Upper lobe of left lung (tissue), 6 donors: ENCODE data around the gene ZNF785. TPM values are rescaled to one million over a fixed set of nuclear protein-coding genes. Genes with fewer than 3 reads are reported as not detected.

ENCODE experiments used
- ATAC-seq, 2 donors: fragments of 200-7000 bp; cut with Tn5 transposase; one replicate each; pipeline ENCODE4 v1.9.1; 2022; ENCODE audit warnings: mild to moderate bottlenecking in 2 of 2, moderate library complexity in 2 of 2; ENCODE audit not compliant: low FRiP score in 2 of 2
- DNase-seq, 2 donors: peaks; one replicate each; pipeline ENCODE4 v3.0.0-alpha.2; 2019 to 2020
- H3K27ac ChIP-seq, 4 donors: fragments of 200-600 bp; sonication (generic); one replicate each; pipeline ENCODE4 v1.5.1; 2016 to 2019
- H3K27me3 ChIP-seq, 4 donors: fragments of 200-600 bp; sonication (generic); one replicate each; pipeline ENCODE4 v1.5.1; 2017 to 2019
- H3K36me3 ChIP-seq, 4 donors: fragments of 200-600 bp; sonication (generic); one replicate each; pipeline ENCODE4 v1.5.1; 2016 to 2019
- H3K4me1 ChIP-seq, 4 donors: fragments of 200-600 bp; sonication (generic); one replicate each; pipeline ENCODE4 v1.5.1; 2018 to 2019
- H3K4me3 ChIP-seq, 4 donors: fragments of 200-600 bp; sonication (generic); one replicate each; pipeline ENCODE4 v1.5.1; 2017 to 2019; ENCODE audit warnings: mild to moderate bottlenecking in 2 of 4, moderate library complexity in 1 of 4
- H3K9me3 ChIP-seq, 4 donors: fragments of 200-600 bp; sonication (generic); one replicate each; pipeline ENCODE4 v1.5.1; 2018 to 2019
- CTCF ChIP-seq, 6 experiments: fragments of 450-650 bp in 4 of 6; fragments of 200-600 bp in 2 of 6; sonication (generic) in 2 of 6; IDR thresholded peaks; one replicate each; pipeline ENCODE4 v1.5.1; 2016 to 2019; ENCODE audit warnings: antibody characterized with exemption in 6 of 6
- EP300 ChIP-seq, 4 donors: sonication (generic); formaldehyde crosslinking; IDR thresholded peaks; one replicate each; pipeline ENCODE4 v1.5.1; 2017; ENCODE audit warnings: antibody characterized with exemption in 4 of 4, control low read depth in 2 of 4
- POLR2A ChIP-seq, 4 donors: fragments of 450-650 bp; IDR thresholded peaks; one replicate each; pipeline ENCODE4 v1.5.1; 2016 to 2017; ENCODE audit warnings: antibody characterized with exemption in 4 of 4, mild to moderate bottlenecking in 2 of 4
- POLR2AphosphoS5 ChIP-seq, 2 donors: sonication (generic); formaldehyde crosslinking; IDR thresholded peaks; one replicate each; pipeline ENCODE4 v1.5.1; 2017; ENCODE audit warnings: antibody characterized with exemption in 2 of 2
- WGBS, 2 donors: methylation state at CpG; one replicate each; pipeline ENCODE4 v1.1.5; 2017 to 2018; 5-methylcytosine and 5-hydroxymethylcytosine counted together
- total RNA-seq, 6 donors: library from RNA; depleted of rRNA in 4 of 6; stranded (reverse); fragments of >200 nt in 4 of 6; gene quantifications; one replicate each; pipeline versions ENCODE4 v1.1.0 to v1.2.1, GENCODE V29; 2016 to 2021
- donor health status: DM: no; HTN: no; CAD: no; lungs with moderate emphysema.
- donor health status: DM: no; HTN: yes; CAD: no; lungs with severe emphysema.

ZNF785 gene
- total RNA-seq, 6 donors from 2014 or later, result 7.3 to 52.4 (median 15.3) TPM

GRCh38 chr16:30603945-30604315, 18.4 kb upstream of the ZNF785 start:
- DNase-seq (no peak), ATAC-seq (no peak)
- no peak overlapping the region for H3K4me3 ChIP-seq
- peaks cover 3 to 9% (median 4%) of the 10 kb centered on the region in 4 donors for H3K4me1 ChIP-seq
- no peaks in the 10 kb centered on the region for H3K27me3 ChIP-seq
- no peaks in the 10 kb centered on the region for H3K9me3 ChIP-seq
- TF ChIP-seq POLR2AphosphoS5 (IDR thresholded peaks at IDR 0.05), result no peak
- no peak for TF ChIP-seq CTCF (IDR thresholded peaks at IDR 0.05)
- no peak for TF ChIP-seq POLR2A (IDR thresholded peaks at IDR 0.05)
- TF ChIP-seq EP300 (IDR thresholded peaks at IDR 0.05), result no peak
- H3K36me3 ChIP-seq, result peaks cover 6 to 48% (median 22%) of the 10 kb centered on the region in 4 donors
- H3K27ac ChIP-seq, result no peak overlapping the region
- 90 to 95% methylated on average over 6 to 7 of the region's 7 CpGs for WGBS, 2 donors

- Histone ChIP-seq H3K9me3 (no peaks in the 10 kb centered on the region), H3K36me3 (peaks cover 6 to 48% (median 22%) of the 10 kb centered on the region in 4 donors), H3K4me1 (peaks cover 0 to 3% (median 0%) of the 10 kb centered on the region in 4 donors), H3K4me3 (no peak overlapping the region), H3K27ac (peak overlapping the region in 1 of 4 donors; percentile 24), H3K27me3 (no peaks in the 10 kb centered on the region)
- WGBS, 2 donors, result 63 to 80% methylated on average over 4 of the region's 4 CpGs
- ATAC-seq, result peak in 1 of 2 donors; percentile 67
- TF ChIP-seq EP300 (IDR thresholded peaks at IDR 0.05), result no peak
- TF ChIP-seq POLR2A (IDR thresholded peaks at IDR 0.05), result no peak
- TF ChIP-seq POLR2AphosphoS5 (IDR thresholded peaks at IDR 0.05), result no peak
- TF ChIP-seq CTCF (IDR thresholded peaks at IDR 0.05), result no peak
- no peak for DNase-seq
These were observed 17.2 kb upstream of the ZNF785 start for GRCh38 chr16:30602616-30603277.

- H3K4me1 ChIP-seq, result peaks cover 0 to 3% (median 0%) of the 10 kb centered on the region in 4 donors
- peaks cover 6 to 48% (median 22%) of the 10 kb centered on the region in 4 donors for H3K36me3 ChIP-seq
- ATAC-seq (no peak), DNase-seq (no peak)
- H3K27me3 ChIP-seq, result no peaks in the 10 kb centered on the region
- no peak overlapping the region for H3K4me3 ChIP-seq
- TF ChIP-seq EP300 (IDR thresholded peaks at IDR 0.05) (no peak), POLR2A (IDR thresholded peaks at IDR 0.05) (no peak), POLR2AphosphoS5 (IDR thresholded peaks at IDR 0.05) (no peak), CTCF (IDR thresholded peaks at IDR 0.05) (no peak)
- H3K9me3 ChIP-seq, result no peaks in the 10 kb centered on the region
- no peak overlapping the region for H3K27ac ChIP-seq
- WGBS, 2 donors, result 72 to 74% methylated on average over 4 of the region's 4 CpGs
These were observed 16.5 kb upstream of the ZNF785 start for GRCh38 chr16:30601966-30602365.

- TF ChIP-seq CTCF (IDR thresholded peaks at IDR 0.05) (no peak), POLR2AphosphoS5 (IDR thresholded peaks at IDR 0.05) (no peak), POLR2A (IDR thresholded peaks at IDR 0.05) (no peak), EP300 (IDR thresholded peaks at IDR 0.05) (no peak)
- Histone ChIP-seq H3K27ac (no peak overlapping the region), H3K36me3 (peaks cover 6 to 37% (median 19%) of the 10 kb centered on the region in 4 donors), H3K27me3 (no peaks in the 10 kb centered on the region), H3K9me3 (no peaks in the 10 kb centered on the region), H3K4me1 (peaks cover 0 to 3% (median 0%) of the 10 kb centered on the region in 4 donors), H3K4me3 (no peak overlapping the region)
- ATAC-seq (no peak), DNase-seq (no peak)
- 96 to 98% methylated on average over 2 of the region's 2 CpGs for WGBS, 2 donors
These were observed 15.4 kb upstream of the ZNF785 start for GRCh38 chr16:30600929-30601328.

GRCh38 chr16:30600215-30600614, 14.7 kb upstream of the ZNF785 start:
- TF ChIP-seq CTCF (IDR thresholded peaks at IDR 0.05), result no peak
- no peak for TF ChIP-seq POLR2A (IDR thresholded peaks at IDR 0.05)
- TF ChIP-seq POLR2AphosphoS5 (IDR thresholded peaks at IDR 0.05), result no peak
- no peak for TF ChIP-seq EP300 (IDR thresholded peaks at IDR 0.05)
- no peaks in the 10 kb centered on the region for H3K9me3 ChIP-seq
- H3K4me1 ChIP-seq, result peaks cover 0 to 3% (median 0%) of the 10 kb centered on the region in 4 donors
- no peak overlapping the region for H3K4me3 ChIP-seq
- H3K27me3 ChIP-seq, result no peaks in the 10 kb centered on the region
- ATAC-seq (no peak), DNase-seq (no peak)
- H3K27ac ChIP-seq, result no peak overlapping the region
- peaks cover 6 to 30% (median 19%) of the 10 kb centered on the region in 4 donors for H3K36me3 ChIP-seq
- WGBS, 2 donors, result 76 to 93% methylated on average over 3 of the region's 3 CpGs
